Lower leg skin (tissue), 4 donors: Measurements from ENCODE around the gene NOL4L. TPM values are rescaled to one million over a fixed set of nuclear protein-coding genes. Genes with fewer than 3 reads are reported as not detected.
"Not testable (repeated sequence)": the region's sequence is repeated elsewhere in the genome, so short reads cannot be mapped to it uniquely, and the experiment has no call there.

Source experiments
- DNase-seq, 2 donors: peaks; one replicate each; pipeline ENCODE4 v3.0.0-alpha.2; 2019; ENCODE audit warnings: low spot score in 2 of 2
- H3K4me3 ChIP-seq: fragments of 200-600 bp; sonication (generic); 2 replicates; pipeline ENCODE4 v1.5.1; 2017; ENCODE audit warnings: mild to moderate bottlenecking, low read depth; ENCODE audit not compliant: poor library complexity, severe bottlenecking
- CTCF ChIP-seq, 3 donors: fragments of 450-650 bp; IDR thresholded peaks; one replicate each; pipeline ENCODE4 v1.5.1; 2016; ENCODE audit warnings: antibody characterized with exemption in 3 of 3, mild to moderate bottlenecking in 3 of 3, moderate library complexity in 2 of 3
- POLR2A ChIP-seq, 2 donors: fragments of 450-650 bp; IDR thresholded peaks; one replicate each; pipeline ENCODE4 v1.6.1; 2016 to 2017; ENCODE audit warnings: antibody characterized with exemption in 2 of 2, mild to moderate bottlenecking in 1 of 2, moderate library complexity in 1 of 2
- WGBS, 2 donors: methylation state at CpG; one replicate each; pipeline ENCODE4 v1.1.5; 2018; 5-methylcytosine and 5-hydroxymethylcytosine counted together
- intact Hi-C: fragments of 100-400 bp; cut with DNase I; formaldehyde crosslinking; loops from one replicate; pipeline ENCODE4 v1.15.0; 2023; ENCODE audit warnings: low total_unique reads
- total RNA-seq, 4 donors: library from RNA; depleted of rRNA; stranded (reverse); fragments of >200 nt; gene quantifications; one replicate each; pipeline ENCODE4 v1.1.0, GENCODE V29; 2016

Gene NOL4L
- total RNA-seq, 4 donors from 2014 or later = 4.6 to 10.4 (median 7.0) TPM

GRCh38 chr20:32496811-32497533 is 88.2 kb downstream of the NOL4L start:
- no peak for DNase-seq
- H3K4me3 ChIP-seq = no peak overlapping the region
- TF ChIP-seq POLR2A (IDR thresholded peaks at IDR 0.05) (no peak), CTCF (IDR thresholded peaks at IDR 0.05) (no peak)
- 78 to 84% methylated on average over 11 of the region's 11 CpGs for WGBS, 2 donors
- intact Hi-C loops = no loop called here

GRCh38 chr20:32495949-32496348 is 89.2 kb downstream of the NOL4L start:
- intact Hi-C loops = no loop called here
- TF ChIP-seq POLR2A (IDR thresholded peaks at IDR 0.05) = no peak
- TF ChIP-seq CTCF (IDR thresholded peaks at IDR 0.05) = no peak
- no peak overlapping the region for H3K4me3 ChIP-seq
- WGBS, 2 donors = 94% methylated on average over 5 of the region's 5 CpGs
- DNase-seq = no peak

- DNase-seq = no peak
Observed at GRCh38 chr20:32495217-32495565, 89.9 kb downstream of the NOL4L start.

GRCh38 chr20:32494483-32495216 is 90.5 kb downstream of the NOL4L start:
- intact Hi-C loops = no loop called here
- TF ChIP-seq POLR2A (IDR thresholded peaks at IDR 0.05) (no peak), CTCF (IDR thresholded peaks at IDR 0.05) (no peak)
- WGBS, 2 donors = 86 to 90% methylated on average over 11 of the region's 11 CpGs
- H3K4me3 ChIP-seq = no peak overlapping the region
- no peak for DNase-seq

More at GRCh38 chr20:32495217-32495565, 89.9 kb downstream of the NOL4L start:
- intact Hi-C loops = no loop called here
- no peak for TF ChIP-seq POLR2A (IDR thresholded peaks at IDR 0.05)
- no peak for TF ChIP-seq CTCF (IDR thresholded peaks at IDR 0.05)
- no peak overlapping the region for H3K4me3 ChIP-seq
- WGBS, 2 donors = 68 to 88% methylated on average over 8 of the region's 8 CpGs

- no peak overlapping the region for H3K4me3 ChIP-seq
- 94 to 97% methylated on average over 10 of the region's 10 CpGs for WGBS, 2 donors
- TF ChIP-seq CTCF (IDR thresholded peaks at IDR 0.05) = no peak
- no peak for TF ChIP-seq POLR2A (IDR thresholded peaks at IDR 0.05)
- no peak for DNase-seq
- intact Hi-C loops = no loop called here
Observed at GRCh38 chr20:32493356-32493755, 91.8 kb downstream of the NOL4L start.

GRCh38 chr20:32491764-32492151 is 93.4 kb downstream of the NOL4L start:
- intact Hi-C loops, DNase-seq, H3K4me3 ChIP-seq: not testable (repeated sequence)
- WGBS, 2 donors = 89 to 100% methylated on average over 3 of the region's 3 CpGs
